NCI-H146 (cell line): ENCODE data around the gene TNFAIP8.

Source experiments
- DNase-seq: peaks from one replicate; lab custom pipeline; 2025; lab: John Stamatoyannopoulos, UW

TNFAIP8 gene

DNA sequence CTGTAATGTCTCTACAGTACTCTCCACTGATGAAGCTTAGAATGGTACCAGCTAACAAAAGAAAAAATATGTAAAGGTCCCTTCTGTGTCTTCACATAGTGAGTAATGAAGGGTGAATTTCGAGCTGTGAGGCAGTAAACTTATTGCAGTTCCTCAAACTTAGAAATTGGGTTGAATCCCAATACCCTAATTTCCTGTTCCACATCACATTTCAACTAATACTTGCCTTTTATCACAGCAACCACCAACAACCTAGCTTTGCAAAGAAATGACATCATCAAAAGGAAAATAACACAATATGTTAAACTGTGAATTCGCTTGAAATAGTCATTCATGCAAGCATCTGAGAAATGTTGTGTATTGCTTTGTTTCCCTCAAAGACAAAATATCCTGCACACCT is 9.4 kb upstream of the TNFAIP8 start:
- DNase-seq: no peak

DNA sequence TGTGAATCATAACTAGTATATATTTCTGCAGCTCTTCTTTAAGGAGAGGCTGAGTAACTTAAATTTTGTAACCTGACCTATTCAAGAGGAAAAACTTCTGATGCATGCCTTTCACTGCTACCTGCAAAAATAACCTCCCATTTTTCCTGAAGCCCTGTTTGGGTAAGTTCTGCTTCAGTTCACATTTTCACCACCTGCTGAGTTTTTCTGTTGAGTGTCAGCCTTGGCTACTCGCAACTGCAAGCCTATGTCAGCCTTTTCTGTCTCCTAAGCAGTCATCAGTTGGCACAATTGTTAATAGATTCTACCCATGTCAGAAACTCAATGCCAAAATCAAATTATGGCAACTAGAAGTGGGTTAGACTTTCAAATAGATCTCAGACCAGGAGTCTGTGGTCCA is 8.2 kb upstream of the TNFAIP8 start:
- DNase-seq: peak; percentile 32

DNA sequence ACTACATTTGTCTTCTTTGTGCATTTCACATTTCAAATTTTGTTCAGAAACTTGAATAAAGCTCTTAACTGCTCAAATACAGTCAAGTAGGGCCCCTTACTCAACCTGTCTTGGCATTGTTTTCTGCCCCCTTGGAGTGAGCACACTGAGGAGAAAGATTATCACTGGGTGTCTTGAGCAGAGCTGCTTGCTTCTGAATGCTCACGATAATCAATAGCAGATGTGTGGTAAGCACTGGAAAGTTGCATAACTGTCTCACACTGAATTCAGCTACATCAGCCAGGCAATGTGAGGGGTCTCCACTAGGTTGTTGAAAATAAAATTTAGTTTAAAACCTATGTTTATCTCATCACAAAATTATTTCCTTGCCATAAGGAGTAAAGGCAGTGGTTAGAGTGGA is 7.8 kb upstream of the TNFAIP8 start:
- DNase-seq: no peak

- DNase-seq: no peak
Observed at GRCh38 chr5:119353213-119353612, 2.6 kb upstream of the TNFAIP8 start.

DNA sequence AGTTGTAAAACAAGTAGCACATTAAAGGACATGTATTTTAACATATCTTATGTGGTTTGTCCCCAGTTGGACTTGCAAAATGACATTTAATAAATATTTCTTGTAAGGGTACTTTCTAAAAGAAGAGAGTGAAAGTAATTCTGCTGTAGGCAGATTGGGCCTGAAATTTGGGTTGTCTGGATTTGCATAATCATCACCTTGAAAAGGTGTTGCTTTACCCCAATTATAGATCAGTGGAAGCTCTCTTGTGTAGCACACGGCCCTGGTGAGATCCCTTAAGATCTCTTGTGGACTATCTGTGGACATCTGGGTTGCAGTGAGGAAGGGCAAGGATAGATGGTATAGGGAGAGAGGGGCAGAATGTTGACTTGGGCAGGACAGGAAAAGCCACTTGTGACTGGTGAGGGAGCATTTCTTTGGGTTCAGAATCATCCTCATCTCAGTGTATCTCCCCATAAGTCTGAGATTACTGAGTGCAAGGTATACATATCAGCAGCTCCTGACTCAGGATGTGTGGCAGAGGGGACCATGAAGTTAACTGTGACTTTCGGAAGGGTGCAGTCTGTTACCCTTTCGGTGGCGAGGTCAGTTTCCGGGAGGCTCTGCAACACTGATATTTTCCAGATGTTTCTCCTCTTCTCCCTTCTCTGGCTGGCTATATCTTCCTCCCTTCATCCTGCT is 2.0 kb upstream of the TNFAIP8 start:
- no peak for DNase-seq

DNA sequence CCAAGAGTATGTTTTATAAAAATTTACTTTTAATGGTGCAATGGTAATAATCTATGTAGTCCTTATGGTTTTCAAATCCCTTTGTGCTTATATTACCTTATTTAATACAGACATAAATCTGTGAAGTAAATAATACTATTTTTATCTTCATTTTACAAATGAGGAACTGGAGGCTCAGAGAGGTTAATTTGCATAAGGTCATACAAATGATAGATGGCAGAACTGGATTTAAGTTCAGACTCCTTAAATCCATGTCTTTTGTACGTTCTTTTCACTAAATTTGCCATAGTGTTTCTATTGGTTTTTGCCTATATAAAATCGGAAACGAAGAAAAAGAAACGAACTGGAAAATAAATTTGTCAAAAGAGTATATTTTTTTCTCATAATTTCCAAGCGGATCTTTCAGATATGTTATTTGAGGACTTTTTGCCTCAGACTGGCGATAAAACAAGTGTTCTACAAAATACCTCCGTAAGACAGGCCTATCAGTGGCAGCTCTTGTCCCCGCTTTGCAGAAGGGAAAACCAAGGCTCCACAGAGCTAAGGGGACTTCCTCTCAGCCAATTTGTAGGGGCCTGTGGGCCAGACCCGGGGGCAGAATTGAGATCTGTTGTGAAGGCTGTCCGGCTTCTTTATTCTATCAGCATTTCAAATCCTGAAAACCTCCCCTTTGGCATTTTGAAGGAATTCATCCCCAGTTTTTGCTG is 1.1 kb upstream of the TNFAIP8 start:
- DNase-seq: no peak

- DNase-seq: no peak
Observed at GRCh38 chr5:119355244-119355638, 578 bp upstream of the TNFAIP8 start.

DNA sequence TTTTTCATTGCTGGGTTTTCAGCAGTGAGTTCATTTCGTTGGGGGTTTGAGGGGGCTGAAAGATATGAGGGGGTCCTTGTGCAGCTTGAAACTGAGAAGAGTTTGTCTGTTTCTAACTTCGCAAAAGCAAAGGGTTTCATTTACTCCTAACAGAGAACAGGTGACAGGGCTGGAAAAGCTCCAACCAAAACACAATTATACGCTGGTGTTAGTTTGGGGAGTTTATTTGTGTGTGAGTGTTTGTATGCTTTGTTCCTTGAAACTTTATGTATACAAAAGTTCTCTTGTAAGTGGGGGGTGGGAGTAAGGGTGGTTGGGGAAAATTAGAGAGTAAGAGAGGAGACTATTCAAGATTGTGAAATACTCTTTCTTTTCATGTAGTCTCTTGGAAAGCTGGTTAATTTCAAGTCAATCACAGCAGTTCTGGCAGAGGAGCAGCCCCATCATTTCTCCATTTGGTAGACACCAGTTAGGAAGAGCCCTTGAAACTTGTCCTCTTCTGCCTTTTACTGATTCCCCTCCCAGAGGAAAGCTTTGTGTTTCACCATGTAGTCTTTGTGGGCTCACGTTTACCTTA is 881 bp downstream of the TNFAIP8 start:
- no peak for DNase-seq

DNA sequence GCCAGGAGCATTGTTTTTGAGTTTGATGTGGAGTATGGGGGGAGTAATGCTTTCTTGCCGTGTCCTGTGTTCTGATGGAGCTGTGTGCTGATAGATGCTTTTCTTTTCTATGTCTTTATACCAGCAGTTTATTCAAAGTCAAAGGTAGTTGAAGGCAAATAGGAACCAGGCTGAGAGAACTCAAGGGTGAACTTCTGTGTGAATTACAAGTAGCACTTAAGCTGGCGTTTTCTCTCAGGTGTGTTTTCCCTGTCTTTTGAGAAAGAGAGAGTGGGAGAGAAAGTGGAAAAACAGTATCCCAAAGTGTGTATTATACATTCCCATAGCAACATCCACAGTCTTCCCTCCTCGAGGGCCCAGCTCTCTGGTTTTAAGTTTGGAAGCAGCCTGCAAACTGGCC is 1.5 kb downstream of the TNFAIP8 start:
- no peak for DNase-seq

DNA sequence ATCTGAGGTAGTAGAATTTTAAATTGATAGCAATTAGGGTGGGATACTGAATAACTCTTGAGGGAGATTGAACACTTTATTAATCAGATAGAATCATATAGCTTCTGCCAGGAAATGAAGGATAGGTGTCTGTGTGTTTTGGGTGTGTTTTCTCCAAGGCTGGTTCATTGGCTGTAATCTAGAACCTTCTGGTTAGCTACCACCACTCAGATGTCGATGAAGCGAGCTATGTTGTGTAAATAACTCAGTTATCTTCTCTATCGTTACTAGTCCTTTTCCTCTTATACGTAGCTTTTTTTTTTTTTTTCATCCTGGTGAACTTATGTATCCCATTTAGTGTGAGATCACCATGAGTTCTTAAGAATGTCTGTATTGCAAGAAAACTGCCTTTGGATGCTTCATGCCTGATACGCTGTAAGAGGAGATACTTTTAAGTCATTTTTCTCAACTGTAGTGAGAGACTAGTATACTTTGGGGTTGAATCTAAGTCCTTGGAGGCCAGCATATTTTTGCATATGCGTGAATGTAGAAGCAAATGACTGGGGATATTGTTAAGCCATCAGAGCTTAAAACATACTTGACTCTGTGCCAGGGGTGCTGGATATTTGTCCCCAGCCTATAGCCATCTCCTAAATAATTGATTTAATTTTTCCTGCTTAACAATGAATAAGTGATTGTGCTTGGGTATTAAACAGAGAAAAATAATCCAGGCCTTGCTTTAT is 2.1 kb downstream of the TNFAIP8 start:
- no peak for DNase-seq

GRCh38 chr5:119358530-119358900 is 2.7 kb downstream of the TNFAIP8 start:
- DNase-seq: no peak

GRCh38 chr5:119358901-119359603 is 3.2 kb downstream of the TNFAIP8 start:
- no peak for DNase-seq

GRCh38 chr5:119359737-119360413 is 4.1 kb downstream of the TNFAIP8 start:
- no peak for DNase-seq

- DNase-seq: no peak
Observed at GRCh38 chr5:119360905-119361593, 5.2 kb downstream of the TNFAIP8 start.

- DNase-seq: no peak
Observed at GRCh38 chr5:119361594-119362125, 5.8 kb downstream of the TNFAIP8 start.

DNA sequence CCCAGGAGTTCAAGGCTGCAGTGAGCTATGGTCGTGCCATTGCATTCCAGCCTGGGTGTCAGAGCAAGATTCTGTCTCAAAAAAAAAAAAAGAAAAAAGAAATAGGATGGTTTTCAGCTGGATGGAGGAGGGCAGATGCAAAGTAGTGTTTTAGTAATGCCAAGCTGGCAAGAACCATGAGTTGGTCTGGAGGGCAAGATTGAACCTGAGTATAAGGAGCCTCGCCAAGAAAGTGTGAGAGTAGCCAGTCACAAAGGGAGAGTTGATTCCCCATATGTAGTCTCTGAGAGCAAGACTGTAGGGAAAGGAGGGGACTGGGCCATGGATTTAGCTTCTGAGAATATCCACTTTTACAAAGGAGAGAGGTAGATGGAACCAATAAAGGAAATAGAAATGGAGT is 6.9 kb downstream of the TNFAIP8 start:
- no peak for DNase-seq

DNA sequence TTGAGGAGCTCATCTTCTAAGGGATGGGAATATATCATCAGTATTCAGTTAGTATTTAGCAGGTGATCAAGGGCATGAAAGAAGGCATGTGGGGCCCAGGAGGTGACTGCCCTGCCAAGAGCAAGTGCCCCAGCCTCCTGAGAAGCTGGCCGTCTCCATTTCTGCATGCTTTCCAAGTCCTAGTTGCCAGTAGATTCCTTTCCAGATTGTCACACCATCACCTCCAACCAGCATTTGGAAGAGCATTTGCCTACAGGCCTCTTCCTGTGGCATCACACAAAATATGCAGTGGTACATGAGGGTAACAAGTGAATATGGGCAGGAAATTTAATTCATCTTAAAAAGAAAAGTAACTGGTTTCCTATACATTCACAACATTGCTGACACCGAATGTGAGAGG is 7.5 kb downstream of the TNFAIP8 start:
- DNase-seq: no peak

- DNase-seq: no peak
Observed at GRCh38 chr5:119363936-119364335, 8.1 kb downstream of the TNFAIP8 start.

- DNase-seq: no peak
Observed at GRCh38 chr5:119365847-119366539, 10.2 kb downstream of the TNFAIP8 start.

DNA sequence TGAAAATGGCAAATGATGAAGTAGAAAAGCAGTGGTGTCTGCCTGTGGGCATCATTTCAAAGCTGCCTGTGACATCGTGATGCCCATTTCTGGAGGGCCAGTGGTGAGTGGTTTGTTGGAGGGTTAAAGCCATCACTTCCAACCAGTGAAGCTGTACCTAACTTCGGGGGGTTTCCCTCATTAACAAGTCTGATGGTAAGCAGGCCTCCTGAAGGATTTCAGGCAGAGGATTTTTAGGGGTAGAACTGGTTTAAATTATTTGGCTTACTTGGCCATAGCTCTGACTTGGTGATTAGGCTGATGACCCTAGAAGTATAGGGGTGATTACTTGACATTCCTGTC is 10.7 kb downstream of the TNFAIP8 start:
- DNase-seq: no peak
